Measurements from ENCODE around the gene H3-3A.

- no peak for TF ChIP-seq IRF2 (CRISPR knock-in tag; IDR thresholded peaks at IDR 0.05; ENCODE audit: borderline replicate concordance, low read depth)
- no peak for TF ChIP-seq CTCF (IDR thresholded peaks at IDR 0.05)
- no peak for TF ChIP-seq MYBL2 (CRISPR knock-in tag; IDR thresholded peaks at IDR 0.05)
- TF ChIP-seq OVOL2 (CRISPR knock-in tag; IDR thresholded peaks at IDR 0.05; ENCODE audit: borderline replicate concordance), result no peak
- no peak for TF ChIP-seq CBFB (CRISPR knock-in tag; IDR thresholded peaks at IDR 0.05; ENCODE audit: low read depth)
- no peak for TF ChIP-seq USF2 (CRISPR knock-in tag; IDR thresholded peaks at IDR 0.05)
These were observed 56.7 kb downstream of the H3-3A start for GRCh38 chr1:226119169-226119568.

Data from WTC11 (cell line).